Spleen (tissue), 7 donors: ENCODE measurements around the gene DSC3.

Source experiments
- POLR2A ChIP-seq, 3 donors: fragments of 450-650 bp; IDR thresholded peaks; one replicate each; pipeline ENCODE4 v1.5.1; 2017; ENCODE audit warnings: antibody characterized with exemption in 3 of 3, mild to moderate bottlenecking in 1 of 3
- POLR2AphosphoS5 ChIP-seq, 3 donors: sonication (generic); formaldehyde crosslinking; IDR thresholded peaks; one replicate each; pipeline ENCODE4 v1.5.1; 2017; ENCODE audit warnings: antibody characterized with exemption in 3 of 3
- TF ChIP-seq, protein P1 (sequence below), 11 experiments: fragments of 200-600 bp in 7 of 11; fragments of 450-650 bp in 4 of 11; sonication (generic) in 4 of 11; IDR thresholded peaks in 8 of 11; conservative IDR thresholded peaks in 3 of 11; 1 replicate in 7 of 11; 2 replicates in 4 of 11; pipeline versions ENCODE4 v1.4.0 to v1.8.0; 2016 to 2021; ENCODE audit warnings: antibody characterized with exemption in 11 of 11, inconsistent platforms in 4 of 11, mild to moderate bottlenecking in 1 of 11
- donor health status: DM: no; HTN: no; CAD: no; lungs with moderate emphysema.
- donor health status: DM: no; HTN: no; CAD: no.
- donor health status: DM: no; HTN: no; CAD: no.

DNA sequence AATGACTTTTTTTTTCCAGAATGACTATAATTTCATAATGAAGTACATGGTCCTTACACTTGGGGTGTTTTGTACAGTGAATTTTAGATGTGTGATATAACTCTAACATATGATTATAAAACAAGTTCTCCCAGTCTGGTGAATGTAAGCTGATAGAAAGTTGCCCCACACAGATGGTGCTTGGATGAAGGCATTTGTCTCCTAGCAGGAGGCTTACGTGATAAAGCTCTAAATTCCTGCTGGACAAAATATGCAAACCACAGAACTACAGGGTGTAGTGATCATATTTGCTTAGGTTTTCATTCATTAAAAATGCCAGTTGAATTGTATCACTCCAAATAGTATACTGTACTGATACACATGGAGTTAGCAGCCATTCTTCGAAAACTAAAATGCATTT lies 85.5 kb downstream of the DSC3 start:
- TF ChIP-seq POLR2AphosphoS5 (IDR thresholded peaks at IDR 0.05) (no peak), POLR2A (IDR thresholded peaks at IDR 0.05) (no peak)
- TF ChIP-seq, protein P1, sequence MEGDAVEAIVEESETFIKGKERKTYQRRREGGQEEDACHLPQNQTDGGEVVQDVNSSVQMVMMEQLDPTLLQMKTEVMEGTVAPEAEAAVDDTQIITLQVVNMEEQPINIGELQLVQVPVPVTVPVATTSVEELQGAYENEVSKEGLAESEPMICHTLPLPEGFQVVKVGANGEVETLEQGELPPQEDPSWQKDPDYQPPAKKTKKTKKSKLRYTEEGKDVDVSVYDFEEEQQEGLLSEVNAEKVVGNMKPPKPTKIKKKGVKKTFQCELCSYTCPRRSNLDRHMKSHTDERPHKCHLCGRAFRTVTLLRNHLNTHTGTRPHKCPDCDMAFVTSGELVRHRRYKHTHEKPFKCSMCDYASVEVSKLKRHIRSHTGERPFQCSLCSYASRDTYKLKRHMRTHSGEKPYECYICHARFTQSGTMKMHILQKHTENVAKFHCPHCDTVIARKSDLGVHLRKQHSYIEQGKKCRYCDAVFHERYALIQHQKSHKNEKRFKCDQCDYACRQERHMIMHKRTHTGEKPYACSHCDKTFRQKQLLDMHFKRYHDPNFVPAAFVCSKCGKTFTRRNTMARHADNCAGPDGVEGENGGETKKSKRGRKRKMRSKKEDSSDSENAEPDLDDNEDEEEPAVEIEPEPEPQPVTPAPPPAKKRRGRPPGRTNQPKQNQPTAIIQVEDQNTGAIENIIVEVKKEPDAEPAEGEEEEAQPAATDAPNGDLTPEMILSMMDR (IDR thresholded peaks at IDR 0.05 in 8 of 11, conservative IDR thresholded peaks at IDR 0.05 in 3 of 11), result no peak
